D721Med (cell line): ENCODE data around the gene GJB2.

Experiments used
- DNase-seq: peaks from one replicate; pipeline ENCODE4 v3.0.0; 2011; ENCODE audit warnings: low spot score; ENCODE audit not compliant: insufficient read length
- FAIRE-seq: peaks from 2 replicates; lab custom pipeline; 2011; peaks lifted over from hg19 to GRCh38; lab: Jason Lieb, UNC
- CTCF ChIP-seq: IDR thresholded peaks from 2 replicates; pipeline ENCODE4 v1.5.1; 2012; ENCODE audit warnings: mild to moderate bottlenecking, control low read depth; ENCODE audit not compliant: insufficient read depth; ENCODE audit errors: missing control alignments

Gene GJB2

DNA sequence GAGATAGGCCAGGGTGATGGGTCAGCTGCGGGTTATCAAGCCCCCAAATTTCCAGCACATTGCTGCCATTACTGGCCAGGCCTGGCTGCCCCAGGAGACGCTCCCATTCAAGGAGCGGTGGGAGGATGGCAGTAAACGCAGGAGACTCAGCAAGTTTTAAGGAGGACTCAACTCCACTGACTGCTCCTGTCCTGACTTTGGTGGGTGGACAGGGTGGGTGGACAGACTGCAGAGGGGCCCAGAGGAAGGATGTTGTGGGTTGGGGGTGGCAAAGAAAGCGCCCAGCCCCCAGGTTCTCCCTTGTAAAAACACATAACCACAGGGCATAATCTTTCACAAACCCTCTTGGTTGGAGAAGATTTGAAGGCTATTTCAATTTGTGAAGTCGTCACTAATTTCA lies 35.0 kb upstream of the GJB2 start:
- DNase-seq (no peak), FAIRE-seq (no peak)
- no peak for TF ChIP-seq CTCF

- FAIRE-seq: no peak
Measured at GRCh38 chr13:20227288-20227687, 34.5 kb upstream of the GJB2 start.

GRCh38 chr13:20222553-20222952 lies 29.8 kb upstream of the GJB2 start:
- TF ChIP-seq CTCF: no peak
- FAIRE-seq: no peak
- DNase-seq: no peak

More at GRCh38 chr13:20227288-20227687, 34.5 kb upstream of the GJB2 start:
- no peak for DNase-seq
- no peak for TF ChIP-seq CTCF

GRCh38 chr13:20221772-20222171 lies 29.0 kb upstream of the GJB2 start:
- no peak for DNase-seq
- TF ChIP-seq CTCF: no peak
- no peak for FAIRE-seq

- no peak for FAIRE-seq
- no peak for DNase-seq
- no peak for TF ChIP-seq CTCF
Measured at GRCh38 chr13:20219577-20219976, 26.8 kb upstream of the GJB2 start.

- FAIRE-seq (no peak), DNase-seq (no peak)
- no peak for TF ChIP-seq CTCF
Measured at GRCh38 chr13:20217168-20217567, 24.4 kb upstream of the GJB2 start.

GRCh38 chr13:20209948-20210347 lies 17.2 kb upstream of the GJB2 start:
- FAIRE-seq: no peak

More at GRCh38 chr13:20209948-20210347, 17.2 kb upstream of the GJB2 start:
- DNase-seq: no peak
- no peak for TF ChIP-seq CTCF
